ENCODE data around the gene SBNO2.

The SBNO2 gene

GRCh38 chr19:1167687-1168571 is 6.1 kb downstream of the SBNO2 start:
- no peak for DNase-seq

- DNase-seq = no peak
Observed at GRCh38 chr19:1166872-1167573, 7.0 kb downstream of the SBNO2 start.

- no peak for DNase-seq
Observed at GRCh38 chr19:1164684-1165531, 9.2 kb downstream of the SBNO2 start.

DNA sequence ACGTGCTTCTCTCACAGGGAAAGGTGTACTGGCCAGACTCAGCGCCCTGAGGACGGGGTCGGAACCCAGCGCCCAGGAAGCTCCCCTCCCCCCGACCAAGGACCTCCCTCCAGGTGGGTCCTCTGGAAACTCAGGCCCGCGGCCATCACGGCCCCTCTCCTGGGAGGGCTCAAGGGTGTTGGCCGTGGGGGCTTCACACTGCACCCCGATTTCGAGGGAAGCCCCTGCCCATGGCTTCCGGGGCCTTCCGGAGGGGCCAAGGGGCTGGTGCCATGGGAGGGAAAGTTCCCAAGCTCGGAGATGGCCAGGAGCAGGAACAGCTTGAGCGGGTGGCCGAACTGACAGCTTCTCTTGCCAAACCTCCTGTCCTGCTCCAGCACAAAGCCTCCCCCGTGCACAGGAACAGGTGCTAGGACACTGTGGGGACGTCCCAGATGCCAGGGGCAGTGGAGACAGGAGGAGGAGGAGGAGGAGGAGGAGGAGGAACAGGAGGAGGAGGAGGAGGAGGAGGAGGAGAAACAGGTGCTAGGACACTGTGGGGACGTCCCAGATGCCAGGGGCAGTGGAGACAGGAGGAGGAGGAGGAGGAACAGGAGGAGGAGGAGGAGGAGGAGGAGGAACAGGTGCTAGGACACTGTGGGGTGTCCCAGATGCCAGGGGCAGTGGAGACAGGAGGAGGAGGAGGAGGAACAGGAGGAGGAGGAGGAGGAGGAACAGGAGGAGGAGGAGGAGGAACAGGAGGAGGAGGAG is 10.0 kb downstream of the SBNO2 start:
- no peak for DNase-seq

DNA sequence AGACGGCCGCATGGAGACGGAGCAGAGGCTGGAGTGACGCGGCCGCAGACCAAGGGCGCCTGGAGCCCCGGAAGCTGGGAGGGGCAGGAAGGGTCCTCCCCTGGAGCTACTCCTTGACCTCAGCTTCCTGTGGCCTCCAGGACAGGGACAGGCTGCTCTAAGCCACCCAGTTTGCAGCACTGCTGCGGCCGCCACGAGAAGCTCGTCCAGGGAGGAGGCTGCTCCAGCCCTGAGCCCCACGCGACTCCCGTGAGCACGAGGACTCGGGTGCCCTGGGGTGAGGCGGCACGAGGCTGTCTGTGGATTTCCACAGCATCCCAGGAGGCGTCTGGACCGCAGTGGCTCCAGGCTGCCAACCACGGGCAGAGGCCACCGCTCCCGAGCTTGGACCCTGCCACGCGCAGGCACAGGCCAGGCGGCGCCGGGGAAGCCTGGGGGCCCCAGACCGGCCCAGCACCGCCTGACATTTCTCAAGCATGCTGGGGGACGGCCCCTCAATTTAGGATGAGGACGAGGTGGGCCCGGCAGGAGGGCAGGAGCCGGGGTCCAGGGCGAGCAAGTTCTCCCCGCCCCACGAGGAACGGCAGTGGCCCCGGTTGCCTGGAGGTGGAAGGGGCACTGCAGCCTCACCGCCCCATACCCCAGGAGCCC is 10.7 kb downstream of the SBNO2 start:
- no peak for DNase-seq

DNA sequence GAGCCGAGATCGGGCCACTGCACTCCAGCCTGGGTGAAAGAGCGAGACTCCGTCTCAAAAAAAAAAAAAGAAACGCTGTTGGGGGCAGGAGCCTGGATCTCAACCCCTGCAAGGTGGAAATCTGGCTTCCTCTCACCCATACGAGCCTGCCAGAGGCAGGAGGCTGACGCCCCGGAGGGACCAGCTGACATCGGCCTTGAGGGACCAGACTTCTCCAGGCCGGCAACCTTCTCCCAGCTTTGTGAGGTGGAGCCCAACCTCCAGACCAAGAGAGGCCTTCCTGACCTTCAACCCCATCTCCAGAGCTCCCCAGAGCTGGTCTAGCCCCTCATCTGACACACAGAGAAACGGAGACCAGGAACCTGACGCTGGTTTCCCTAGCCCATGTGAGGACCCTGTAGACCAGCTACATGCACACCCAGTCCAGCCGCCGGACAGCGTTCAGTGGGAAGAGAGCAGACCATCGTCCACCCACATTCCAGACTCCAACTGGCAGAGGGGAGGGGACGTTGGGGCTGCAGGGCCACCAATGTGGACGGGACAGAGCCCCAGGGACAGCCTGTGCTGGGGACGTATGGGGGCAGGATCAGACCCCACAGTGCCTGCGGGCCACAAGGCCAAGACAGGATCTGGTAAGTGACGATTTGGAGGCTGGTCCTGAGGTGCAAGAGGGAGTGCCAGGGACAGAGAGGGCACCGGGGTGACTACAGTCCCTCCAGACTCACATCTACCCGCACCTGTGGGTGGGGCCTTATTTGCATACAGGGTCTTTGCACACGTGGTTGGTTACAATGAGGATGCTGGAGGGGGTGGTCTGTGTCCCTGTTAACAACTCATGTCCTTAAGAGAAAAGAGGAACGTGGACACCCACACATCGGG is 11.4 kb downstream of the SBNO2 start:
- no peak for DNase-seq

DNA sequence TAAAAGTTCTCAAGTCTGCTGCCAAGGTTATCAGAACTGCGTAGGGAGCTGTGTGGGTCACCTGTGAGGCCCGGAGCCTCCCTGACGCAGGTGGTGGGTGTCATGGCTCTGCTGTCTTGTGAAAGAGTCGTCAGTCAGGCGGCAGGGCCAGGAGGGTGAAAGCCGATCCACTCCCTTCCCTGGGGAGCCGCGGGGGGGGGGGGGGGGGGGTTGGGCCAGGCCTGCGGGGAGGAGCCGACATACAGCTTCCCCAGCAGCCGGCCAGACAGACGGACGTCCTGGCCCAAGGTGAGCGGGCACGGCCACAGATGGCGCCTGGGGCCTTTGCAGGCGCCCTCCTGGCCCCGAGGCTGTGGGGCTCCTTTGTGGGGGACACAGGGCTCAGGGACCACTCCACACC is 12.4 kb downstream of the SBNO2 start:
- DNase-seq = no peak

DNA sequence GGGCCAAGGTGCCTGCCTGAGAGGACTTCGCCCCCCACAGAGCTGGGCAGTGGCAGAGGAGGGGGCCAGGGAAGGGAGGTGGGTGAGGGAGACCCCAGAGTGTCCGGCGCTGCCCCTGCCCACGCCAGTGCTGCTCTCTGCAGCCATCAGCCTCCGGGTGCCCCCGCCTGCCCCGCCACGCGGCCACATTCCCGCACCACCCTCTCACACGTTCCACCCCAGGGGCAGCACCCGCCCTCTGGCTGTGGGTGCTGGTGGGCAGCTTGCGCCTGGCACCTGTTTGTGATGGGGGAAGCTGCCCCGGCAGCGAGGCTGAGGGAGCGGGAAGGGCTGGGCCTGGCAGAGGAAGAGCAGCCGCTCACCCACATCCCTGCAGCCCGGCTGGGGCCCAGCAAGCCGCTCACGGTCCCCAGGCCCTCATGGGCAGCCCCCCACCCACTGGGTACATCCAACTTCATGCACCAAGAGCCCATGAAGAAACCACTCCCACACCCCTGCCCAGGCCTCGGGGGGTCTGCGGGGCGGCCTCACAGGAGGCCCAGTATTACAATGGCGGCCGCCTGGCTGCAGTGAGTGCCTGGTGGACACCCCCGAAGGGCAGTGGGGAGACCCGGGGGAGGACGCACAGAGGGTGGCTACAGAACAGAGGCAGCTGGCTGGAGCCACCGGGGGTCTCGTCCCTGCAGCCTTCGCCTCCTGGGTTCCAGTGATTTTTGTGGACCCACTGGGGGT is 14.0 kb downstream of the SBNO2 start:
- DNase-seq = no peak

DNA sequence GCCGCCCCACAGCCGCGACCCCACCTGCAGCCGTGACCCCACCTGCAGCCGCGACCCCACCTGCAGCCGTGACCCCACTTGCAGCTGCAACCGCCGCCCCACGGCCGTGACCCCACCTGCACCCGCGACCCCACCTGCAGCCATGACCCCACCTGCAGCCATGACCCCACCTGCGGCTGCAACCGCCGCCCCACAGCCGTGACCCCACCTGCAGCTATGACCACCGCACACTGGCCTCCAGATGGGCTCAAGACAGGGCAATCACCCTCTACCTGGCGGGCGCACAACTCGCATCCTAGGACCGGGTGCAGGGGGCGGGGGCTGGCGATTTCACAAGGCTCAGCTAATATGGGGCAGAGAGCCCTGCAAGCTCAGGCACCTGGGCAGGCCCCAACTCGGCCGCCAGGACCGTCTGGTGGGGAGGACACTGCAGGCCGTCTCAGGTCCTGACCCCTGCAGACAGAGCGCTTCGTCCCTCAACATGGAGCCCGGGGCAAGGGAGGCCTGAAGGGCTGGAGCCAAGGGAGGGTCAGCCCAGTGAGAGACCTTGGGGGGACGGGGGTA is 15.1 kb downstream of the SBNO2 start:
- DNase-seq = no peak

- DNase-seq = no peak
Observed at GRCh38 chr19:1157931-1158884, 15.9 kb downstream of the SBNO2 start.

DNA sequence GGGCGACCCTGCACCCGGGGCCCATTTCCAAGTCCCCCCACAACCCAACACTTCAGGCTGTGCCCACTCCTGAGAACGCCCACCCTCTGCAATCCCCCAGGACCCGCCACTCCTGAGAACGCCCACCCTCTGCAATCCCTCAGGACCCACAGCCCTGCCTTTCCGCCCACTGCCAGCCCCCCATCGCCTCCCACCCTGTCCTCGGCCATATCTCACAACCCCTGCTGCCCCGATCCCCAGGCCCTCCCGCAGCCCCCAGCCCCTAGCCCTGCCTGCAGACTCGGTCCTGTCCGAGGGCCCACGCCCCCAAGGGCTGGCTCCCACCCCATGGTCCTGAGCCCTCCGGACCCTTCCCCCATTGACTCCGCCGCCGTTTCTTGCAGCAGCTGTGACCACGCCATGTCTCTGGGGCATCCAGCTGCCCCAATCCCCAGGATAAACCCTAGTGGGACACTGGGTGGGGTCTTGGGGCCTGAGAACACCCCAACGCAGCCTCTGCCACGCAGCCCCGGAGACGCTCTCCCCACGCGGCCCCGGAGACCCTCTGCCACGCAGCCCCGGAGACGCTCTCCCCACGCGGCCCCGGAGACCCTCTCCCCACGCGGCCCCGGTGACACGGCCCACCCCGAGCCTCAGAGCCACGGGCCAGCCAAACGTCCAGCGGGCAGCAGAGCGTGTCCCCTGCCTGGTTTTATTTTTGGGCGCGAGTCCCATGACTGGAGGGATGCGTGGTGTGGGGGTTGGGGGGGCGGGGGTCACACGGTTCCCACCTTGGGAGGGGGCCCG is 17.0 kb downstream of the SBNO2 start:
- no peak for DNase-seq

GRCh38 chr19:1156305-1156801 is 17.7 kb downstream of the SBNO2 start:
- no peak for DNase-seq

- no peak for DNase-seq
Observed at GRCh38 chr19:1155352-1156304, 18.4 kb downstream of the SBNO2 start.

- no peak for DNase-seq
Observed at GRCh38 chr19:1154731-1155351, 19.2 kb downstream of the SBNO2 start.

DNA sequence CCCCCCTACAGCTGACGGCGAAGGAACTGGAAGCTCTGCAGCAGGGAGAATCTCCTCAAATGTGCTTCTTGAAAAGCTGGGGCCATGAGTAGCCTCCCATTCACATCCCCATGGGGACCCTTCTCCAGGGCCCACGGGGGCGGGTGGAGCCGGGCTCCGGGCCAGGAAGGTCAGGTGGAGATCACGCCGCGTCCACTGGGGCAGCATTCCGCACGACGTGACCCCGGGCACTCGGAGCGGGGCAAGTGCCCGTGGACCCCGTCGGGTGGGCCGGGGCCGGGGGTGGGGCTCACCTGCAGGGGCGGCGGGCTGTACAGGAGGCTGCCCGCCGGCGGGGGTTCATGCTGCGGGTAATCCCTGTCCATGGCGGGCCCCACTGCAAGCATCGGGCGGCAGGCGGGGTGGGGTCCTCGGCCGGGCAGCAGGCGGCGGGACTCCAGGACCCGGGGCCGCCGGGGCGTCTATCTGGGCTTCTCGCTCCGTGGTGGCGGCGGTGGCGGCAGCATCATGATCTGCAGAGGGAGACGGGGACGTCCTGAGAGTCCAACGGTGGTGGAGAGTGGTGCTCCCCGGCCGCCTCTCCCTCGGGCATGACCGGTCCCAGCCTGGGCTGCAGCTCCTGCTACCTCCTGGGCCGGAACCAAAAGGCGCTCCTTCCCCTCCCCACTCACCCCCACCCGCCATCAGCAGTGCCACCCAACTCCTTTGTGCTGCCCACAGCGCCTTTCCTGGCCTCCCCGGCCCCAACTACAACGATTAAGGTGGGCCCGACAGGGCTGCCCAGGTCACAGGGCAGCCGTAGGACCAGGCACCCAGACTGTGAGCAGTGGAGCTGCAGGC is 20.0 kb downstream of the SBNO2 start:
- no peak for DNase-seq

All from activated CD4-positive, alpha-beta T cell treated with anti-CD3 and anti-CD28 coated beads, Interleukin-2, amount 50 U/mL, for 4 hours (primary cell).